Measurements from ENCODE around the gene EDIL3.
"Not testable (repeated sequence)": the region's sequence is repeated elsewhere in the genome, so short reads cannot be mapped to it uniquely, and the experiment has no call there.

Gene EDIL3

GRCh38 chr5:84036842-84037241 is 347.8 kb downstream of the EDIL3 start:
- DNase-seq: no peak

GRCh38 chr5:84032324-84032723 is 352.4 kb downstream of the EDIL3 start:
- no peak for DNase-seq

GRCh38 chr5:84028093-84028492 is 356.6 kb downstream of the EDIL3 start:
- DNase-seq: no peak

- not testable (repeated sequence) for DNase-seq
Measured at GRCh38 chr5:84018521-84018920, 366.2 kb downstream of the EDIL3 start.

- no peak for DNase-seq
Measured at GRCh38 chr5:84017523-84018172, 367.0 kb downstream of the EDIL3 start.

- DNase-seq: no peak
Measured at GRCh38 chr5:84016085-84016484, 368.6 kb downstream of the EDIL3 start.

- no peak for DNase-seq
Measured at GRCh38 chr5:84014966-84015365, 369.7 kb downstream of the EDIL3 start.

GRCh38 chr5:83993803-83994202 is 390.9 kb downstream of the EDIL3 start:
- no peak for DNase-seq

- no peak for DNase-seq
Measured at GRCh38 chr5:83991566-83992224, 393.0 kb downstream of the EDIL3 start.

GRCh38 chr5:83988293-83988685 is 396.4 kb downstream of the EDIL3 start:
- DNase-seq: no peak

GRCh38 chr5:83987513-83988292 is 397.0 kb downstream of the EDIL3 start:
- DNase-seq: no peak

GRCh38 chr5:83983852-83984251 is 400.8 kb downstream of the EDIL3 start:
- no peak for DNase-seq

- DNase-seq: no peak
Measured at GRCh38 chr5:83973925-83974815, 410.5 kb downstream of the EDIL3 start.

- DNase-seq: no peak
Measured at GRCh38 chr5:83972909-83973308, 411.8 kb downstream of the EDIL3 start.

- DNase-seq: no peak
Measured at GRCh38 chr5:83972236-83972635, 412.4 kb downstream of the EDIL3 start.

GRCh38 chr5:83967417-83967816 is 417.3 kb downstream of the EDIL3 start:
- DNase-seq: no peak

GRCh38 chr5:83965441-83965840 is 419.2 kb downstream of the EDIL3 start:
- no peak for DNase-seq

GRCh38 chr5:83964271-83964670 is 420.4 kb downstream of the EDIL3 start:
- DNase-seq: no peak

- no peak for DNase-seq
Measured at GRCh38 chr5:83957188-83957587, 427.5 kb downstream of the EDIL3 start.

GRCh38 chr5:83956386-83956785 is 428.3 kb downstream of the EDIL3 start:
- DNase-seq: no peak

- no peak for DNase-seq
Measured at GRCh38 chr5:83955916-83956315, 428.8 kb downstream of the EDIL3 start.

GRCh38 chr5:83947763-83948162 is 436.9 kb downstream of the EDIL3 start:
- DNase-seq: no peak

GRCh38 chr5:83946516-83946915 is 438.2 kb downstream of the EDIL3 start:
- no peak for DNase-seq

Data from activated T-cell treated with anti-CD3 and anti-CD28 coated beads, Interleukin-2, amount 50 U/mL, for 48 hours (primary cell).